Measurements from ENCODE around the gene EME2.
A peak's percentile ranks its signal among the peaks of the same experiment; 100 is the strongest.
"Not testable (repeated sequence)": the region's sequence is repeated elsewhere in the genome, so short reads cannot be mapped to it uniquely, and the experiment has no call there.

The EME2 gene

GRCh38 chr16:1794908-1795666 is 22.5 kb downstream of the EME2 start:
- Histone ChIP-seq H2BK12ac (ENCODE audit: low read length) (no peak overlapping the region), H3K4ac (ENCODE audit: low read length) (no peak overlapping the region), H3K4me1 (ENCODE audit: control insufficient read depth in 2 of 2, insufficient read depth in 1 of 2, low read depth in 1 of 2, low read length in 2 of 2) (no peaks in the 10 kb centered on the region), H3K36me3 (replicated peaks in 1 of 2; ENCODE audit: control insufficient read depth in 2 of 2, insufficient read depth in 2 of 2, low read length in 2 of 2) (peaks cover 3 to 13% of the 10 kb centered on the region in 2 donors), H3K27ac (replicated peaks; ENCODE audit: low read length) (no peak overlapping the region), H3K14ac (ENCODE audit: low read length) (no peak overlapping the region), H3K9me3 (replicated peaks in 1 of 2; ENCODE audit: control insufficient read depth in 2 of 2, insufficient read depth in 1 of 2, low read depth in 1 of 2, low read length in 2 of 2) (peaks cover 5 to 6% of the 10 kb centered on the region in 2 donors), H2AK5ac (ENCODE audit: low read depth, low read length) (no peak overlapping the region), H3K18ac (ENCODE audit: low read length) (no peak overlapping the region), H4K8ac (ENCODE audit: low read depth, low read length) (no peak overlapping the region), H3K79me1 (ENCODE audit: low read depth, low read length) (peaks cover 5% of the 10 kb centered on the region), H3K27me3 (ENCODE audit: control insufficient read depth in 3 of 3, insufficient read depth in 3 of 3, low read depth in 1 of 3, low read length in 3 of 3) (no peaks in the 10 kb centered on the region), H3K23ac (ENCODE audit: low read depth, low read length, poor library complexity) (peak overlapping the region; percentile 73), H3K4me2 (ENCODE audit: insufficient read depth, low read length, poor library complexity, severe bottlenecking) (no peak overlapping the region), H2AFZ (ENCODE audit: low read length) (no peak overlapping the region), H3K4me3 (ENCODE audit: low read length in 2 of 2) (peak overlapping the region in 1 of 2 donors; percentile 16), H2BK5ac (ENCODE audit: low read length) (no peak overlapping the region), H2BK120ac (ENCODE audit: low read depth, low read length) (no peak overlapping the region), H4K91ac (ENCODE audit: low read depth, low read length, poor library complexity) (no peak overlapping the region), H2BK15ac (ENCODE audit: low read length) (no peak overlapping the region), H3K9ac (ENCODE audit: low read depth, low read length, poor library complexity) (no peak overlapping the region)
- no CpG with 5 or more reads among the region's 32 CpGs for WGBS, 2 donors (ENCODE audit: extremely low coverage in 2 of 2, insufficient read length in 2 of 2, insufficient replicate concordance in 1 of 2)
- no peak for DNase-seq (ENCODE audit: low spot score)

DNA sequence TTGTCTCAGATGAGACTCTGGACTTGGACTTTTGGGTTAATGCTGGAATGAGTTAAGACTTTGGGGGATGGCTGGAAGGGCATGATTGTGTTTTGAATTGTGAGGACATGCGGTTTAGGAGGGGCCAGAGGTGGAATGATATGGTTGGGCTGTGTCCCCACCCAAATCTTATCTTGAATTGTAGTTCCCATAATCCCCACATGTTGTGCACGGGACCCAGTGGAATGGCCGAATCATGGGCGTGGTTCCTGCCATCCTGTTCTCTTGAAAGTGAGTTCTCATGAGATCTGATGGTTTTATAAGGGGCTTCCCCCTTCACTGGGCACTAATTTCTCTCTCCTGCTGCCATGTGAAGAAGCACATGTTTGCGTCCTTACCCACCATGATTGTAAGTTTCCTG is 26.7 kb downstream of the EME2 start:
- not testable (repeated sequence) for DNase-seq (ENCODE audit: low spot score)

DNA sequence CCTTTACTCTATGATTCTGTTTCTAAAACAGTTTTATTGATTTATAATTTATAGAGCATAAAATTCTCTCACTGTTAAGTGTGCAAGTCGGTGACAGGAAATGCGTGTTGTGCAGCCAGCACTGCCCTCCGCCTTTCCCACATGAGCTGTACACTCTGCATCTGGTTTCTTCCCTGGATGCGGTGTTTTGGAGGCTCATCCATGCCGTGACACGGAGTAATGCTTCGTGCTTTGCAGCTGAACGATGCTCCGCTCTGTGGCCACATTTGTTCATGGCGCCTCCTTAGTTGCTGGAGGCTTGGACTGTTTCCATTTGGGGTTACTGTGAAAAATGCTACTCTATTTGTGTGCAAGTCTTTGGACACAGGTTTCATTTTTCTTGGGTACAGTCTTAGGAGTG is 28.1 kb downstream of the EME2 start:
- no peak for DNase-seq (ENCODE audit: low spot score)
- no peak overlapping the region for H4K8ac ChIP-seq (ENCODE audit: low read depth, low read length)
- H3K9me3 ChIP-seq (replicated peaks in 1 of 2; ENCODE audit: control insufficient read depth in 2 of 2, insufficient read depth in 1 of 2, low read depth in 1 of 2, low read length in 2 of 2): peaks cover 5 to 14% of the 10 kb centered on the region in 2 donors
- H3K36me3 ChIP-seq (replicated peaks in 1 of 2; ENCODE audit: control insufficient read depth in 2 of 2, insufficient read depth in 2 of 2, low read length in 2 of 2): peaks cover 2 to 7% of the 10 kb centered on the region in 2 donors
- H4K91ac ChIP-seq (ENCODE audit: low read depth, low read length, poor library complexity): no peak overlapping the region
- H2BK12ac ChIP-seq (ENCODE audit: low read length): no peak overlapping the region
- no peak overlapping the region for H3K14ac ChIP-seq (ENCODE audit: low read length)
- H2AK5ac ChIP-seq (ENCODE audit: low read depth, low read length): no peak overlapping the region
- no peak overlapping the region for H2BK120ac ChIP-seq (ENCODE audit: low read depth, low read length)
- H2BK5ac ChIP-seq (ENCODE audit: low read length): no peak overlapping the region
- peak overlapping the region in 1 of 2 donors; percentile 3 for H3K4me3 ChIP-seq (ENCODE audit: low read length in 2 of 2)
- no peak overlapping the region for H3K27ac ChIP-seq (replicated peaks; ENCODE audit: low read length)
- no peaks in the 10 kb centered on the region for H3K4me1 ChIP-seq (ENCODE audit: control insufficient read depth in 2 of 2, insufficient read depth in 1 of 2, low read depth in 1 of 2, low read length in 2 of 2)
- H3K4me2 ChIP-seq (ENCODE audit: insufficient read depth, low read length, poor library complexity, severe bottlenecking): no peak overlapping the region
- H3K27me3 ChIP-seq (ENCODE audit: control insufficient read depth in 3 of 3, insufficient read depth in 3 of 3, low read depth in 1 of 3, low read length in 3 of 3): no peaks in the 10 kb centered on the region
- H2AFZ ChIP-seq (ENCODE audit: low read length): no peak overlapping the region
- no peak overlapping the region for H3K9ac ChIP-seq (ENCODE audit: low read depth, low read length, poor library complexity)
- H3K79me1 ChIP-seq (ENCODE audit: low read depth, low read length): no peaks in the 10 kb centered on the region
- H2BK15ac ChIP-seq (ENCODE audit: low read length): no peak overlapping the region
- H3K18ac ChIP-seq (ENCODE audit: low read length): no peak overlapping the region
- WGBS, 2 donors (ENCODE audit: extremely low coverage in 2 of 2, insufficient read length in 2 of 2, insufficient replicate concordance in 1 of 2): no CpG with 5 or more reads among the region's 10 CpGs
- no peak overlapping the region for H3K4ac ChIP-seq (ENCODE audit: low read length)
- no peak overlapping the region for H3K23ac ChIP-seq (ENCODE audit: low read depth, low read length, poor library complexity)

More for the DNA sequence above, 26.7 kb downstream of the EME2 start:
- H3K4ac ChIP-seq (ENCODE audit: low read length); H4K8ac ChIP-seq (ENCODE audit: low read depth, low read length); H3K27ac ChIP-seq (replicated peaks; ENCODE audit: low read length); H3K4me2 ChIP-seq (ENCODE audit: insufficient read depth, low read length, poor library complexity, severe bottlenecking); H2AFZ ChIP-seq (ENCODE audit: low read length); H2BK5ac ChIP-seq (ENCODE audit: low read length); H3K9ac ChIP-seq (ENCODE audit: low read depth, low read length, poor library complexity); H2BK15ac ChIP-seq (ENCODE audit: low read length); H3K79me1 ChIP-seq (ENCODE audit: low read depth, low read length); H2BK120ac ChIP-seq (ENCODE audit: low read depth, low read length); H3K23ac ChIP-seq (ENCODE audit: low read depth, low read length, poor library complexity); H3K4me3 ChIP-seq (ENCODE audit: low read length in 2 of 2); H2BK12ac ChIP-seq (ENCODE audit: low read length); H3K27me3 ChIP-seq (ENCODE audit: control insufficient read depth in 3 of 3, insufficient read depth in 3 of 3, low read depth in 1 of 3, low read length in 3 of 3); H2AK5ac ChIP-seq (ENCODE audit: low read depth, low read length); H3K36me3 ChIP-seq (replicated peaks in 1 of 2; ENCODE audit: control insufficient read depth in 2 of 2, insufficient read depth in 2 of 2, low read length in 2 of 2); H3K14ac ChIP-seq (ENCODE audit: low read length); H4K91ac ChIP-seq (ENCODE audit: low read depth, low read length, poor library complexity); H3K18ac ChIP-seq (ENCODE audit: low read length); H3K4me1 ChIP-seq (ENCODE audit: control insufficient read depth in 2 of 2, insufficient read depth in 1 of 2, low read depth in 1 of 2, low read length in 2 of 2): not testable (repeated sequence)
- WGBS, 2 donors (ENCODE audit: extremely low coverage in 2 of 2, insufficient read length in 2 of 2, insufficient replicate concordance in 1 of 2): no CpG with 5 or more reads among the region's 5 CpGs
- H3K9me3 ChIP-seq (replicated peaks in 1 of 2; ENCODE audit: control insufficient read depth in 2 of 2, insufficient read depth in 1 of 2, low read depth in 1 of 2, low read length in 2 of 2): peaks cover 5 to 14% of the 10 kb centered on the region in 2 donors

DNA sequence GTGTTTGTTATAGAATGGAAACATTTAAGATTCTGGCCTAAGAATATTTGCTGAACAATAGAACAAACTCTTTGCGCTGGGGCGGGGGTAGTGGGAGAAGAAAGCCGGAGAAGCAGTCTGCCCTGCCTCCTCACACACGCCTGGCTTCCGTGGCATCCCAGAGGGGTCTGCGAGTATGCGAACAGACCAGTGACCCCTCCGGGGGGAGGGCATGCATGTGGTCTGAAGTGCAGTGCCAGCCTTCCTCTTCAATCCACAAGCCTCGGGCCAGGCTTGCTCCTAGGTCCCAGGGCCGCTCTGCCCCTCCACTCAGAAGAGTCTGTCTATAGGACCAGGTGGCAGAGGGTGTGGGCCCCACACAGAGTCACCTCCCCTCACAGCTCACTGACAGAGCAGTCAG is 35.0 kb downstream of the EME2 start:
- H2BK120ac ChIP-seq (ENCODE audit: low read depth, low read length): no peak overlapping the region
- no CpG with 5 or more reads among the region's 10 CpGs for WGBS, 2 donors (ENCODE audit: extremely low coverage in 2 of 2, insufficient read length in 2 of 2, insufficient replicate concordance in 1 of 2)

More for the DNA sequence above, 35.0 kb downstream of the EME2 start:
- H2BK12ac ChIP-seq (ENCODE audit: low read length): no peak overlapping the region
- no peak overlapping the region for H3K4me2 ChIP-seq (ENCODE audit: insufficient read depth, low read length, poor library complexity, severe bottlenecking)
- H3K14ac ChIP-seq (ENCODE audit: low read length): no peak overlapping the region
- H3K27ac ChIP-seq (replicated peaks; ENCODE audit: low read length): no peak overlapping the region
- no peak overlapping the region for H3K23ac ChIP-seq (ENCODE audit: low read depth, low read length, poor library complexity)
- no peak overlapping the region for H4K91ac ChIP-seq (ENCODE audit: low read depth, low read length, poor library complexity)
- H3K4ac ChIP-seq (ENCODE audit: low read length): no peak overlapping the region
- H2AK5ac ChIP-seq (ENCODE audit: low read depth, low read length): no peak overlapping the region
- H2AFZ ChIP-seq (ENCODE audit: low read length): no peak overlapping the region
- no peak for DNase-seq (ENCODE audit: low spot score)
- peaks cover 4% of the 10 kb centered on the region for H3K79me1 ChIP-seq (ENCODE audit: low read depth, low read length)
- peak overlapping the region; percentile 65 for H4K8ac ChIP-seq (ENCODE audit: low read depth, low read length)
- no peak overlapping the region for H3K18ac ChIP-seq (ENCODE audit: low read length)
- no peaks in the 10 kb centered on the region for H3K27me3 ChIP-seq (ENCODE audit: control insufficient read depth in 3 of 3, insufficient read depth in 3 of 3, low read depth in 1 of 3, low read length in 3 of 3)
- H2BK15ac ChIP-seq (ENCODE audit: low read length): no peak overlapping the region
- H3K9ac ChIP-seq (ENCODE audit: low read depth, low read length, poor library complexity): no peak overlapping the region
- H3K36me3 ChIP-seq (replicated peaks in 1 of 2; ENCODE audit: control insufficient read depth in 2 of 2, insufficient read depth in 2 of 2, low read length in 2 of 2): peaks cover 21 to 42% of the 10 kb centered on the region in 2 donors
- H3K9me3 ChIP-seq (replicated peaks in 1 of 2; ENCODE audit: control insufficient read depth in 2 of 2, insufficient read depth in 1 of 2, low read depth in 1 of 2, low read length in 2 of 2): no peaks in the 10 kb centered on the region
- H3K4me1 ChIP-seq (ENCODE audit: control insufficient read depth in 2 of 2, insufficient read depth in 1 of 2, low read depth in 1 of 2, low read length in 2 of 2): no peaks in the 10 kb centered on the region
- no peak overlapping the region for H2BK5ac ChIP-seq (ENCODE audit: low read length)
- no peak overlapping the region for H3K4me3 ChIP-seq (ENCODE audit: low read length in 2 of 2)

Measured in neuronal stem cell (in vitro differentiated cells).